Esophagus muscularis mucosa (tissue), 4 donors: ENCODE data around the gene BAD.

Source experiments
- EP300 ChIP-seq: sonication (generic); formaldehyde crosslinking; IDR thresholded peaks from one replicate; pipeline ENCODE4 v1.6.1; 2017; ENCODE audit warnings: antibody characterized with exemption
- POLR2A ChIP-seq: fragments of 450-650 bp; IDR thresholded peaks from one replicate; pipeline ENCODE4 v1.6.1; 2017; ENCODE audit warnings: antibody characterized with exemption, moderate library complexity, mild to moderate bottlenecking, low read depth
- POLR2AphosphoS5 ChIP-seq, 2 donors: sonication (generic); formaldehyde crosslinking; IDR thresholded peaks; one replicate each; pipeline ENCODE4 v1.6.1; 2017; ENCODE audit warnings: antibody characterized with exemption in 2 of 2
- TF ChIP-seq, protein P1 (sequence below), 3 experiments: fragments of 200-600 bp in 2 of 3; fragments of 450-650 bp in 1 of 3; sonication (generic) in 2 of 3; IDR thresholded peaks; one replicate each; pipeline ENCODE4 v1.5.1; 2017 to 2019; ENCODE audit warnings: antibody characterized with exemption in 3 of 3, mild to moderate bottlenecking in 2 of 3, moderate library complexity in 1 of 3

DNA sequence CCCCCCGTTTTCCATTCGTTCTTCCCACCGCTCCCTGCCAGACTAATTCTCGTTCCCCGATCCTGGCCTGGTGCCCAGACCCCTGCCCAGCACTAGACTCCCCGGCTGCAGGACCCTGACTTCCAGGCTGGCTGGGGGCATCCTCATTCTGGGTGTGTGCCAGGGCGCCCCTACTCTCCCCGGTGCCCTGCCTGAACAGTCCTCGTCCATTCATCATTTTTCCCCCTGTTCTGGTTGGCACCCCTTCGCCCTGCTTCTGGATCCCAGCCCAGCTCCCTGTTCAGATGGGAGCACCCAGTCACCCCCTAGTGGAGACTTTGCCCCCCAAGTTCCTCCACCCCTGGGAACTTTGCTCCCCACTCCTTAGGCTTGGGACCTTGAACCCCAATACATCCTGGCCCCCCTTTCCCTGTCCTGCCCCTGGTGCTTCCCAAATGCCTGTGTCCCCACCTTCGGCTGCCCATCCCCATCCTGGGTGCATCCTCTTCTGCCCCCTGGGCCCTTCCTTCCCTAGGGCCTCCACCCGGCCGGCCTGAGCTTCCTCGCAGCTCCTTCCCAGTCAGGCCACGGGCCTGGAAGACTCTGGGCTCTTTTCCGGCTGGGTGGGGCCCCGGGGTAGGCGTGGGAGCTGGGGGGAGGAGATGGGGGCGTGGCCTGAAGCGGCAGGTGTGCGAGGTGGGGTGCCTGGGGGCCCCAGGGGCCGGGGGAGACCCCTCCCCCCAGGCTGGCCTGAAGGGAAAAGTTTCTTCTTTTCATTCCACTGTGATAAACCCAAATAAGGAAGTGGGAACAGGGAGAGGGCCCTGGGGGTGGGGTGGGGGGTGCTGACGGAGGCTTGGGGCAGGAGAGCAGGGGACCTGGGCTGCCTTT is 32.2 kb downstream of the BAD start:
- TF ChIP-seq POLR2A (no peak), EP300 (no peak), POLR2AphosphoS5 (IDR thresholded peaks at IDR 0.05) (no peak)
- TF ChIP-seq, protein P1, sequence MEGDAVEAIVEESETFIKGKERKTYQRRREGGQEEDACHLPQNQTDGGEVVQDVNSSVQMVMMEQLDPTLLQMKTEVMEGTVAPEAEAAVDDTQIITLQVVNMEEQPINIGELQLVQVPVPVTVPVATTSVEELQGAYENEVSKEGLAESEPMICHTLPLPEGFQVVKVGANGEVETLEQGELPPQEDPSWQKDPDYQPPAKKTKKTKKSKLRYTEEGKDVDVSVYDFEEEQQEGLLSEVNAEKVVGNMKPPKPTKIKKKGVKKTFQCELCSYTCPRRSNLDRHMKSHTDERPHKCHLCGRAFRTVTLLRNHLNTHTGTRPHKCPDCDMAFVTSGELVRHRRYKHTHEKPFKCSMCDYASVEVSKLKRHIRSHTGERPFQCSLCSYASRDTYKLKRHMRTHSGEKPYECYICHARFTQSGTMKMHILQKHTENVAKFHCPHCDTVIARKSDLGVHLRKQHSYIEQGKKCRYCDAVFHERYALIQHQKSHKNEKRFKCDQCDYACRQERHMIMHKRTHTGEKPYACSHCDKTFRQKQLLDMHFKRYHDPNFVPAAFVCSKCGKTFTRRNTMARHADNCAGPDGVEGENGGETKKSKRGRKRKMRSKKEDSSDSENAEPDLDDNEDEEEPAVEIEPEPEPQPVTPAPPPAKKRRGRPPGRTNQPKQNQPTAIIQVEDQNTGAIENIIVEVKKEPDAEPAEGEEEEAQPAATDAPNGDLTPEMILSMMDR (IDR thresholded peaks at IDR 0.05) = peak; percentile 13 to 37 (median 21)
